Thymus (tissue), 11 donors: Measurements from ENCODE around the gene SDHAF4. TPM values are rescaled to one million over a fixed set of nuclear protein-coding genes. Genes with fewer than 3 reads are reported as not detected.
A peak's percentile ranks its signal among the peaks of the same experiment; 100 is the strongest.

Source experiments
- DNase-seq, 9 donors: peaks; one replicate each; pipeline ENCODE4 v3.0.0-alpha.2; 2013; ENCODE audit warnings: low spot score in 9 of 9, low read depth in 6 of 9, missing footprints in 1 of 9
- H3K27ac ChIP-seq, 2 donors: one replicate each; pipeline ENCODE4 v1.5.1; 2013; ENCODE audit warnings: control low read depth in 1 of 2, low read depth in 1 of 2, low read length in 1 of 2, mild to moderate bottlenecking in 1 of 2, moderate library complexity in 1 of 2
- H3K27me3 ChIP-seq, 2 donors: one replicate each; pipeline ENCODE4 v1.5.1; 2013; ENCODE audit warnings: low read length in 1 of 2; ENCODE audit not compliant: control insufficient read depth in 2 of 2, insufficient read depth in 1 of 2
- H3K36me3 ChIP-seq, 2 donors: one replicate each; pipeline ENCODE4 v1.5.1; 2013; ENCODE audit warnings: low read length in 1 of 2, mild to moderate bottlenecking in 1 of 2, moderate library complexity in 1 of 2; ENCODE audit not compliant: control insufficient read depth in 2 of 2, insufficient read depth in 2 of 2
- H3K4me1 ChIP-seq, 2 donors: one replicate each; pipeline ENCODE4 v1.5.1; 2013; ENCODE audit warnings: low read length in 2 of 2; ENCODE audit not compliant: control insufficient read depth in 2 of 2, insufficient read depth in 2 of 2
- H3K4me3 ChIP-seq, 2 donors: one replicate each; pipeline ENCODE4 v1.5.1; 2013; ENCODE audit warnings: low read length in 2 of 2, control low read depth in 1 of 2, mild to moderate bottlenecking in 1 of 2
- H3K9me3 ChIP-seq, 2 donors: one replicate each; pipeline ENCODE4 v1.5.1; 2013; ENCODE audit warnings: low read length in 1 of 2, mild to moderate bottlenecking in 1 of 2; ENCODE audit not compliant: control insufficient read depth in 2 of 2, insufficient read depth in 1 of 2
- whole genome bisulfite sequencing: extraction: QIAGEN DNeasy Blood & Tissue Kit; methylation state at CpG from one replicate; pipeline ENCODE4 v1.1.7; 2013; 5-methylcytosine and 5-hydroxymethylcytosine counted together
- polyA plus RNA-seq: library from polyadenylated mRNA; stranded (reverse); fragments of 200-250 nt; gene quantifications from one replicate; pipeline ENCODE4 v1.2.3, GENCODE V29; 2013
- total RNA-seq: library from RNA; stranded (reverse); fragments of 120-200 nt; gene quantifications from one replicate; pipeline ENCODE4 v1.2.4, GENCODE V29; 2013
- donor health status: healthy.

The SDHAF4 gene
- total and polyA plus RNA-seq, 2 donors: 14.9 to 16.3 TPM

- DNase-seq: no peak
- Histone ChIP-seq H3K4me1 (no peaks in the 10 kb centered on the region), H3K4me3 (no peak overlapping the region), H3K27me3 (no peaks in the 10 kb centered on the region), H3K9me3 (no peaks in the 10 kb centered on the region), H3K27ac (no peak overlapping the region), H3K36me3 (no peaks in the 10 kb centered on the region)
- 97% methylated on average over 2 of the region's 2 CpGs for WGBS
Measured at GRCh38 chr6:70574643-70575042, 7.9 kb downstream of the SDHAF4 start.

DNA sequence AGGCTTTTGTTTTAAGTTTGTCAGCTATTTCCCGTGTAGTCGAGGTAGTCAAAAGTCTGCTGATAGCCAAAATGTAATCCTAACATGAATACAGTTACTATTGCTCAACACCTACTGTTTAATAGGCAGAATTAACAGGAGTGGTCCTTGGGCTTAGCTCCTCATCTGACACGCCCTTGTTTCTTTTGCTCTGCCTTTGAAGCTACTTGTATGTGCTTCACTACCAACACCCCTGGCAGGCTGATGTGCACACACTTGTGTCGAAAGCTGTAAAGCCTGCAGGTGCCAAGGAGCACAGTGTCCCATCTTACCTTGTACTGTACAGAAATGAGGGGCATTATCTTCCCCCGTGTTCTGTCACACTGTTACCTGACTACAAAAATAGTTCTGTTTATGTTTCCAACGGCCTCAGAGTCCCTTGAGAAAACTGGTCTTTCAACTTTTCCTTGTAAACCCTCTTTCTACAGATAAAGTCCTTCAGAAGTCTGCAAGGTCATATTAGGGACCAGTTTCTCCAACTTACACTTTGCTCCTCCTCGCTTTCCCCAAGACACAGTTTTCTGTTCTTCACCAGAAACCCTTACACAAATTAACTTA, 9.3 kb downstream of the SDHAF4 start:
- no peaks in the 10 kb centered on the region for H3K36me3 ChIP-seq
- 93% methylated on average over 7 of the region's 7 CpGs for WGBS
- H3K27me3 ChIP-seq: no peaks in the 10 kb centered on the region
- no peak overlapping the region for H3K27ac ChIP-seq
- H3K4me1 ChIP-seq: no peaks in the 10 kb centered on the region
- H3K4me3 ChIP-seq: no peak overlapping the region
- no peaks in the 10 kb centered on the region for H3K9me3 ChIP-seq
- DNase-seq: no peak

DNA sequence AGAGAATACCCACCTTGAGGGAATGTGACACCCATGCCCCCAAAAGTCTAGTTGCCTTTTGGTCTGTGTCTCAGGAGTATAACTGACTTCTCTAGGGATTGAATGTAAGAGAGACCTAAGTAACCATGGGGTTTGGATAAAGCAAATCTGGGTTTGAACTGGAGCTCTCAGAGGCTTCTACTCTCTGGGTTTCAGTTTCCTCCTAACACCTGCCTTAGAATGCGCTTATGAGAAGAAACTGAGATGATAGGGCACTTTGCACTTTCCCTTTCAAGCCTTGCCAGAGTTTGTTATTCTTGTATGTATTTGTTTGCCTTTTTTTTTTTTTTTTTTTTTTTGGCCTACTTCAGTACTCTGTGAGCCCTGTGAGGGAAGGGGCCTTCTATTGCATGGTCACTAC, 19.4 kb downstream of the SDHAF4 start:
- 97% methylated on average over 1 of the region's 1 CpG for WGBS
- no peaks in the 10 kb centered on the region for H3K9me3 ChIP-seq
- H3K36me3 ChIP-seq: peaks cover 3 to 15% of the 10 kb centered on the region in 2 donors
- H3K4me3 ChIP-seq: no peak overlapping the region
- peak in 1 of 9 donors; percentile 17 for DNase-seq
- no peak overlapping the region for H3K27ac ChIP-seq
- H3K27me3 ChIP-seq: no peaks in the 10 kb centered on the region
- no peaks in the 10 kb centered on the region for H3K4me1 ChIP-seq

DNA sequence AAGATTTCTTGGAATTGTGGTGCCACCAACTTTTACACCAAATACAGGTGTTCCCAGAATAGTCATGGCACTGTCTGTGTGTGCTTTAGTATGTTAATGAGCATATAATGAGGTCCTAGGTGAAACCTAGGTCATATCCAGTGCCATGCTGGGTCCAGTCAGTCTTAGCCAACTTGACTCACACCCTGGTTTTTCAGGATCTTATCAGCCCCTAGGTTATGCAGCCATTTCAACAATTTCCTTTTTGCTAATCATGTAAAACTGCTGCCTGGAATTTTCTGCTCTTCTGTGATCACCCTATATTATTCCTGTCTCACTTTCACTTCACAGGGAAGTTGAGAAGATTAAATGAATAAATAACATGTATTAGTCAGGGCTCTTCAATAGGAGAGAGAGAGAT, 23.7 kb downstream of the SDHAF4 start:
- Histone ChIP-seq H3K27ac (no peak overlapping the region), H3K27me3 (no peaks in the 10 kb centered on the region), H3K9me3 (no peaks in the 10 kb centered on the region), H3K4me1 (no peaks in the 10 kb centered on the region), H3K36me3 (peaks cover 0 to 3% of the 10 kb centered on the region in 2 donors), H3K4me3 (no peak overlapping the region)
- no peak for DNase-seq

DNA sequence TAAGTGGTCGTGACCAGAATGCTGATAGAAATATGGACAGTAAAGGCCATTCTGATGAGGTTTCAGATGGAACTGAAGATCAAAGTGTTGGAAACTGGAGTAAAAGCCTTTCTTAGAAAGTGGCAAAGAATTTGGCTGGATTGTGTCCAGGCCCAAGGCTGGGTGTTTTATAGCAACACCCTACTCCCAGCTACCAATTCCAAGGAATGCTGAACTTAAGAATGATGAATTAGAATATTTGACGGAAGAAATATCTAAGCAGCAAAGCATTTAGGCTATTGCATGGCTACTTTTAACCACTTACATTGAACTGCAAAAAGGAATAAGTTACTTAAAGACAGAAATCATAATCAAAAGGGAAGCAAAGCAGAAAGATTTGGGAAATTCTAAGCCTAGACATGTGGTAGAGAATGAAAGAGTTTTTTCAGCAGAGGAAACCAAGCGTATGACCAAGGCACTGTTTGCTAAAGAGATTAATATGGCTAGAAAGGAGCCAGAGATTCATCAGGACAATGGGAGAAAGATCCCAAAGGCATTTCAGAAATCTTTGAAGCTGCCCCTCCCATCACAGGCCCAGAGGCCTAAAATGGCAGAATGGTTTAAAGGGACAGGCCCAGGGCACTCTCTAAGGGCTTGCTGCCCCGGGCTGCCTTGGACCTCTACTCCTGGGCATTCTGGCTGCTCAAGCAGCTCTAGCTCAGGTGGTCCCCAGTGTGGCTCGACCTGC, 25.8 kb downstream of the SDHAF4 start:
- 77% methylated on average over 5 of the region's 5 CpGs for WGBS
- Histone ChIP-seq H3K4me1 (no peaks in the 10 kb centered on the region), H3K9me3 (no peaks in the 10 kb centered on the region), H3K4me3 (no peak overlapping the region), H3K27ac (no peak overlapping the region), H3K36me3 (peaks cover 0 to 3% of the 10 kb centered on the region in 2 donors), H3K27me3 (no peaks in the 10 kb centered on the region)
- no peak for DNase-seq

GRCh38 chr6:70593118-70593486, 26.4 kb downstream of the SDHAF4 start:
- DNase-seq: no peak
- Histone ChIP-seq H3K27me3 (no peaks in the 10 kb centered on the region), H3K4me1 (no peaks in the 10 kb centered on the region), H3K4me3 (no peak overlapping the region), H3K36me3 (peaks cover 0 to 3% of the 10 kb centered on the region in 2 donors), H3K9me3 (no peaks in the 10 kb centered on the region), H3K27ac (no peak overlapping the region)
- WGBS: 98% methylated on average over 3 of the region's 3 CpGs

GRCh38 chr6:70599187-70599586, 32.5 kb downstream of the SDHAF4 start:
- 59% methylated on average over 4 of the region's 4 CpGs for WGBS
- DNase-seq: peak in 5 of 9 donors; percentile 12 to 55 (median 16)
- Histone ChIP-seq H3K36me3 (no peaks in the 10 kb centered on the region), H3K4me1 (no peaks in the 10 kb centered on the region), H3K9me3 (peaks cover 0 to 3% of the 10 kb centered on the region in 2 donors), H3K27ac (no peak overlapping the region), H3K4me3 (no peak overlapping the region), H3K27me3 (no peaks in the 10 kb centered on the region)

DNA sequence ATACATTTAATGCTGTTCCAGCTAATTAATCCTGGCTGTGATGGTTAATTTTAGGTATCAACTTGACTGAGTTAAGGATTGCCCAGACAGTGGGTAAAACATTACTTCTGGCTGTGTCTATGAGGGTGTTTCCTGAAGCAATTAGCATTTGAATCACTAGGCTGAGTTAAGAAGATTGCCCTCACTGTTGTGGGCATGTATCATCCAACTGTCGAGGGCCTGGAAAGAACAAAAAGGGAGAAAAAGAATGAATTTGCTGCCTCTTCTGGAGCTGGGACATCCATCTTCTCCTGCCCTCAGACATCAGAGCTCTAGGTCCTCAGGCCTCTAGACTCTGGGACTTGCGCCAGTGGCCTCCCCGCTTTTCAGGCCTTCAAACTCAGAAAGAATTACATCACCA, 34.3 kb downstream of the SDHAF4 start:
- Histone ChIP-seq H3K4me3 (no peak overlapping the region), H3K9me3 (peaks cover 0 to 11% of the 10 kb centered on the region in 2 donors), H3K36me3 (no peaks in the 10 kb centered on the region), H3K27ac (no peak overlapping the region), H3K27me3 (no peaks in the 10 kb centered on the region), H3K4me1 (no peaks in the 10 kb centered on the region)
- DNase-seq: no peak
- WGBS: 67% methylated on average over 3 of the region's 3 CpGs

DNA sequence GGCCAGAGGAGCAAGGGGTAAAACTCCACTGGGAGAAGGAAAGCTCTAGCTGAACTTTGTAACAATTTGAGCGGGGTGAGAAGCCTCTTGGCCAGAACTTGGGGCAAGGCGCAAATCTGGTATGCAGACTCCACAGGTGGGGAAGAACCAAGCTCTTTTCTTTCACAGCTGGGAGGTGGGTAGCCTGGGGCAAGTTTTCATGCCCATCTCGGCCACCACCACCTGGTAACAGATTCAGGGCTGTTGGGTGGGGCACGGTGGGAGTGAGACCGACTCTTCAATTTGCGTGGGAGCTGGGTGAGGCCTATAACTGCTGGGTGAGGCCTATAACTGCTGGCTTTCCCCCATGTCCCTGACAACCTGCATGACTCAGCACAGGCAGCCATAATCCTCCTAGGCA, 37.5 kb downstream of the SDHAF4 start:
- Histone ChIP-seq H3K27me3 (no peaks in the 10 kb centered on the region), H3K4me3 (no peak overlapping the region), H3K9me3 (peaks cover 0 to 11% of the 10 kb centered on the region in 2 donors), H3K36me3 (no peaks in the 10 kb centered on the region), H3K27ac (no peak overlapping the region), H3K4me1 (no peaks in the 10 kb centered on the region)
- 95% methylated on average over 6 of the region's 6 CpGs for WGBS
- DNase-seq: no peak
